SH-SY5Y (cell line): ENCODE measurements around the gene PLS1.

Experiments used
- GATA2 ChIP-seq: IDR thresholded peaks from 2 replicates; pipeline ENCODE4 v1.6.1; 2011; ENCODE audit warnings: mild to moderate bottlenecking, low read depth, low read length
- GATA3 ChIP-seq: IDR thresholded peaks from 2 replicates; pipeline ENCODE4 v1.6.1; 2011; ENCODE audit warnings: low read depth, mild to moderate bottlenecking, low read length, moderate library complexity

GRCh38 chr3:142656575-142656974, 60.4 kb downstream of the PLS1 start:
- TF ChIP-seq GATA2: no peak
- TF ChIP-seq GATA3: no peak
